Measurements from ENCODE around the gene SCRN1.
"Not testable (repeated sequence)": the region's sequence is repeated elsewhere in the genome, so short reads cannot be mapped to it uniquely, and the experiment has no call there.

The SCRN1 gene

DNA sequence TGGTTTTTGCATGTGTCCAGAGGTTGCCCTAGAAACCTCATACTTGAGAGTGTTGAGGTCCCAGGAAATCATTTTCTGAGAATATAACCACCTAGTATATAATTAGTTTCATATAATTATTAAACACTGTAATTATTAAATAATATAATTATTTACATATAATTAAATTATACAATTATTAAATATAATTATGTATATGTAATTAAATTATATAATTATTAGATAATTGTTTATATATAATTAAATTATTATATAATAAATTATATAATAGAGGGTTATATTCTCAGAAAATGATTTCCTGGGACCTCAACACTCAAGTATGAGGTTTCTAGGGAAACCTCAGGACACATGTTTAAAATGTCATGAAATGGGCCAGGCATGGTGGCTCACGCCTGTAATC lies 27.6 kb downstream of the SCRN1 start:
- DNase-seq, result no peak

DNA sequence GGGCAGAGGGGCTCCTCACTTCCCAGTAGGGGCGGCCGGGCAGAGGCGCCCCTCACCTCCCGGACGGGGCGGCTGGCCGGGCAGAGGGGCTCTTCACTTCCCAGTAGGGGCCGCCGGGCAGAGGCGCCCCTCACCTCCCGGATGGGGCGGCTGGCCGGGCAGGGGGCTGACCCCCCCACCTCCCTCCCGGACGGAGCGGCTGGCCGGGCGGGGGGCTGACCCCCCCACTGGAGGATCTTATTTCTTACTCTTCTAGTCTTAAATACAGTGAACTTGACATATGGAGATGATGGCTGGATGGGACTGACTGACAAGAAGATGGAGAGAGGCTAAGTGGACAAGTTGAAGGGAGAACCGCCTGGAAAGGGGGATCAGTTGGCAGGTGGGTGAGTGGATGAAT lies 28.0 kb downstream of the SCRN1 start:
- DNase-seq, result not testable (repeated sequence)

DNA sequence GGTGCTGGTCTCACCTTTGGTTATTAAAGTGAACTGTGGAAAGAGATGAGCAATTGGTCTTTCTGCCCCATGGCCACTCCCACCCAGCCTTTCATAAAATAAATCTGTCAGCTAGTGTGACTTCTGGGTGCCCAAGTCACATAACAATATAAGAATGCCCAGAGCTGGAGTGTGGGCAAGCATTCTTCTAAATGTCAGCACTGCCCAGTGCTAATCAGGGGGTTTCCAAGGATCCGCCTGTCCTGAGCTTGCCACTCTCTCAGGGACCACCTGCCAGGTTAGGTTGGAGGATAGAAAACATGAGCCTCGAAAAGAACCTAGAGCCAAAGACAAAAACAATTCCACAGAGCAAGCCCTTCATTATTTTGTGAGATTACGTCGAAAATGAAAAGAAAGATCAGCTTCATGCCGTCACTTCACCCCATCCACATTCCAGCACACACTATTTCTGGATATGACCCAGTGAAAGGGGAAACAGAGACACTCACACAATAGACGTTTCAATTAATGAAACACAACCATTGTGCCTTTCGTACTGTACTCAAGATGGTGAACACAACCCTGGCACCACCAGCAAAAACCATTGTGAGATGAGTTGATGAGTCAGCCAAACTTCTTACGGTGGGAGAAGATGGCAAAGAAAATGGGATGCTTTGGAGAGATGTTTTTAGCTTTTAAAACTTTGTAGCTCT lies 30.8 kb downstream of the SCRN1 start:
- DNase-seq, result no peak

DNA sequence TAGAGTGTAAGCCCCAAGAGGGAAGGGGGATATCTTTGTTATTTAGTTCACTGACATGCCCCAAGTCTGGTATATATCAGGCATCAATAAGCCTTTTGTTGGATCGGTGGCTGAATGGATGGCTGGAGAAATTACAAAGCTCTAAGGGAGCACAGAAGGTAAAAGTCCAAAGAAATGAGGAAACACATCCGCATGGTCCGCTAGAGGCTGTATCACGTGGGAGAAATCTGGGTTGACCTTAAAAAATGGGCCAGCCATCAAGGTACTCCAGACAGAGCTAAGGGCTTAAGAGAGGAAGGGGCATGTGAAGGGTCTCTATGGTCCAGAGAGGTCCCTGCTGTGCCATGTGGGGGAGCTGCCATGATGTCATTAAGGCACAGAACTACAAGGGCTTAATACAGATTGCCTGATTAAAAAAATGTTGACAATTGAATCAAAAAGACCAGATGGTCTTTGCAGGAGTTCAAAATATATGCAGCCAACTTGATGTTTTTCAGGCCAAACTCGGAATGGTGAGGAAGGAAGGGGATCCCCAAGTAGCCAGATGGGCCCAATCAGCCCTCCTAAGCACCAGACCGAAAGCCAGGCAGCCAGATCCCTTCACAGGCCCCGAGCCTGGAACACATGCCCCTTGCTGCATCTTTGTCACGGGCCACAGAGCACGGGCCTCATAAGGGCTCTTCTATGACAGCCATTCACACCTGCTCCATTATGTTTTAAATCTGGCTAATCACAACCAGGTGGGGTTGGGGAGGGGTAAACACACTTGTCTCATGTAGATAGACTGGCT lies 31.9 kb downstream of the SCRN1 start:
- DNase-seq, result no peak

DNA sequence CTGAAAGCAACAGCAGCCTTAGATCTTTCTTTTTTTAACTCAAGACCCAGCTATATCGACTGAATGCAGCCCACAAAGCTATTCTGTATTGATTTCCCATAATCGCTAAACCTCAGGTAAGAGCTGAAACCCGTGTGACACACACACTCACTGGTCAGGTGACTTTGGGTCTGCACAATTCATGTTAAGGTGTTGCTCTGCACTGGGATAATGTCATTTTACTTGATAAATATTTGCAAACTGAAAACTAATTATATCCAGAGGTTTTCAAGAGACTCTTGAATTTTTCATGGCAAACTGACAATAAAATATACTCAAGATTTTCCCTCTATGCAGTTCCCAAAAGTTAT lies 33.1 kb downstream of the SCRN1 start:
- DNase-seq, result no peak

DNA sequence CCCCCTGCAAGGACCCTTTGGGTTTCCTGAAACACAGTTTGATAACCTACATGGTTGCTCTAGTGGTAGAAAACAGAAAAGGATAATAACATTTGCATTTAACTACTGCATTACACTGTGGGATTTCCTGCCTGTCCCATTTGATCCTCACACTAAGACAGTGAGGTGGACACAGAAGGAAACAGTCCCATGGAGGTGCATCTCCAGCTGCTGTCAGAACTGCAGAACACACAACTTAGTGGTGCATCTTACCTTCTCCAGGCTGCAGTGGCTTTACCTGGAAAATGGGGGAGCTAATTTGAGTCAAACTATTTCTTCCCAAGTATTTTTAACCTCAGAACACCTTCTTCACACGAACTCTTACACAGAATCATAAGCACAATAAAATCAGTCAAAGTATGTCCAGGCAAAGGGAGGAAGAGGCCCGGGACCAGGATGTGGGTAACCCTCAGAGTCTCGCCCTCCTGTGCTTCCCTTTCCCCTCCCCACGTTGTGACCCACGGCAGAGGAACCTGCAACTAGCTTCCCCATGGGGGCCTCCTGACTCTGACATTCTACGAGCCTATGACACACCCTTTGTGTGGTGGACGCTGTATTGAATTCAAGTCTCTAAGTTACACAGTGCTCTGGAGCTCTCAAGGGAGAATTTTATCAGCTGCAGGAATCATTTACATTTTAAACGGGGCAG lies 33.7 kb downstream of the SCRN1 start:
- DNase-seq, result peak; percentile 24

DNA sequence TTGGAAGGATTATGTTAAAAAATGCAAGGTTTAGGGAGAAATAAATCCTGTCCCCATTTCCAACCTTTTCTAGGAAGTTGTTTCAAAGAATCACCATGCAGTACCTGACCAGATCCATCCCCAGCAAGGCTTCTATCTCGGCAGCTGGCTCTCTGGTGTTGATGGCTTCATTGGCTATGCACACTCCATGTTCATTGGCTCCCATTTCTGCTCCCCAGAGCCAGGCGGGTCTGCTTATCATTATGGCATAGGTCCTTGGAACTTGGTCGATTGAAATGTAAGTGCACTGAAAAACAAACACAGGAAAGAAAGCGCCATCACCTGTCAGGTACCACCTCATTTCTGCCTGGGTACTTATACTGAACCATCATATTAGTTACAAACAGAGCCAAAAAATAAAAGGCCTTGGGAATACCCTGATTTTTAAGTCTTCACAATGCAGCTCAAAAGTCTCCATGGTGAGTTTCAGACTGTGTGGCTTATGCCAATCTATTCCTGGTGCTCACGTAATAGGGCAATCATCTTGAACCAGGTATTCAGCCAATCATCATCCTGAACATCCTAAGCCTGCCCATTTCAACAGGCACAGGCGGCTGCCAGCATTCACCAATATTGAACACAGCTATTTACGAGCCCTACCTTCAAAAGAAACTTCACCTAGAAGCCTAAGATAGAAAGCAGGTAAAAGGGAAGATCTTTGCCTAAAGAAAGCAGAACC lies 34.4 kb downstream of the SCRN1 start:
- no peak for DNase-seq

DNA sequence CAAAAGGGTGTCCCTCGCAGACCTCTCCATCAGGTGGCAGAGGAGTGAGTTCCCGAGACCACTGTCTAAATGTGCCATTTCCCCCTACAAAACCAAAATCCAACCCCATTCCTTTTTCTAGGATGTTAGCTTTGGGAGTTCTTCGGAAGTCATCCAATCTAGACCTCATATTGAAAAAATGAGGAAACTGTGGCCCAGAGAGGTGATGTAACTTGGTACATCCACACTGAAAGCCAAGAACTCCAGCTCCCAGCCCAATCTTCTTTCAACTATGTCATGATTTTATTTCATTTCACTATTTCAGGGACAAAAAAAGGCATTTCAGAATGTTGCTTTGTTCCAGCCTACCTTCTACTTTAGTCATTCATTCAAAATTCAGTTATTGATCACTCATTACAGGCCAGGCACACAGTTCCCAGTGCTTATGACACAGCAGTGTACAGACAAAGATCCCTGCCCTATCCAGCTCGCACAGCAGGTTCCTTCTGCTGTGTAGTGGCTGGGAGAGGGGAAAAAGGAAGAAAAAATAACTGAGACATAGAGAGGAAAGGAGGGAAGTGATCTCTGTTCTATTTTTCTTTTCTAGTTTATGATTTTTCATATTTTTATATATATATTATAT lies 35.8 kb downstream of the SCRN1 start:
- DNase-seq, result no peak

DNA sequence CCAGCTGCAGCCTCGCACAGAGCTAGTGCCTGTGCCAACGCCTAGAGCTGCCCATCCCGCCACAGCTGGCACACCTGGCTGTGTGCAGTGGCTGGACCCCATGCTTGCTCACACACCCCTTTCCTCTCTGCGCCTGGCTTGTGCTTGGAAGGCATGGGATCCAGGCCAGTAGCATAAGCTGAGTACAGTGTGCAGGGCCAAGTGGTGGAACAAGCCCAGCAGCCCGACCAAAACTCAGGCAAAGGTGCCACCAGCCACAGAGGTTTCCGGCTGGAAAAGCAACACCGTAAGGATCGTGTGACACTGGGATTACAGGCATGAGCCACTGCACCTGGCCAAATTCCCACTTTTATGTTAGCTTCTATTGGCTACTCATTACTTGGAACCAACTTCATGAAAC lies 38.4 kb downstream of the SCRN1 start:
- no peak for DNase-seq

DNA sequence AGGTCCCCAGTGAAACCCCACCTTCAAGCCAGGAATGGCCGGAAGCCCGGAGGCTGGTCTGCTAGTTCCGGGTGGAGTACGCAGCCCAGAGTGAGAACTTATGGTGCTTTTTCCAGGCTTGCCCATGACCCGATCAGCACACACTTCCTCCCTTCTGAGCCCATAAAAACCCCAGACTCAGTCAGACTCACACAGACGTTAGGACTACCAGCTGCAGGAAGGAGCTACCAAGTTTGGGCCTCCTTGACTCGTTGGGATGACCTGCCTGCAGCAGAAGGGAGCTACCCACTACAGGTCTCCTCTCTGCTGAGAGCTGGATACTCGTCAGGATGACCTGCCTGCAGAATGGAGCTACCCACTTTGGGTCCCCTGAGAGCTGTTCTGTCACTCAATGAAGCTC lies 39.1 kb downstream of the SCRN1 start:
- no peak for DNase-seq

DNA sequence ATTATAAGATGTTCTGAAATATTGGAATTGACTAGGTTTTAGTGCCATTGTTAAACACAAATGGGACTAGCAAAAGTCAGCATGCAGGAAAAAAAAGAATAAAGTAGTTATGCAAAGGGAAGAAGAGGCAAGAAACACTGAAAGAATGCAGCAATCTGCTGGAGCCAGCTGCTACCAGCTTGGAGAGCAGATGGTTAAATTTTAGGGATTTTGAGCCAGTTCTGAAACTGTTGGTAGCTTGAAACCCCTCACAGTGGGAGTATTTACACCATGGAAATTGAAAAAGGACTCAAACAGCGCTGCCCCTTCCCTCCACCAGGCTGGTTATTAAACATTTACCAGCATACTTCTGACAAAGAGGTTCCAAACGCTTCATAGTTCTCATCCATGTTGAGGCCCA lies 41.0 kb downstream of the SCRN1 start:
- DNase-seq, result no peak

DNA sequence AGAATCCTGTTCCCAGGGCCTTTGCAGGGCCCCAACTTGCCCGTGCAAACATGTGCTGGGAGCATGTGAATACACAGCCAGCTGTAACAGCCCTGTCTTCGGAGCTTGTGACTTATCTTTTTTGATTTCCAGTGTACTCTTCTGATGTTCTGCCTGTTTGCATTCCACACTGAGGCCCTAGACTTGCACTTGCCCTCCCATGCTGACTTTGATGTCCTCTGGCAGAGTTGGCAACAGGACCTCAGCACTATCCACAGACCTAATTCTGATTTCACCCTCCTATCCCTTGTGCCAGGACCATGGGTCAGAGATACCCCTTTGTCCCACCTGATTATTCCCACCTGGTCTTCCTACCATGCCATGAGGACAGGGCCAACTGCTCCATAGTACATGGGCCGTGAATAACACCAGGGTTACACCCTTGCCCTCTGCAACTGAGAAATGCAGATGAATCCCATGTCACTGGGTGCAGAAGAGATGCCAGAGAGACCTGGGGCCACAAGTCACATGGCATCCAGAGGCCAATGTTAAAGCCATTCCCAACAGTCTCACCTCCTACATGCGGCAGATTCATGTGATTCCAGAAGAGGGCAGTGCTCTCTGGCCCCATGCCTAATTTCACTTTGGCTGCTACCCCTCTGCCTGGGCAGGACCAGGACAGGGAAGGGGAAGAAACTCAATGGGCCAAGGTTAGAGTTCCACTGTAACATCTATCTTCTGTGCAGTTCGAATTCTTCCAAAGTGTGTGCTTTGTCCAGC lies 43.0 kb downstream of the SCRN1 start:
- DNase-seq, result no peak

DNA sequence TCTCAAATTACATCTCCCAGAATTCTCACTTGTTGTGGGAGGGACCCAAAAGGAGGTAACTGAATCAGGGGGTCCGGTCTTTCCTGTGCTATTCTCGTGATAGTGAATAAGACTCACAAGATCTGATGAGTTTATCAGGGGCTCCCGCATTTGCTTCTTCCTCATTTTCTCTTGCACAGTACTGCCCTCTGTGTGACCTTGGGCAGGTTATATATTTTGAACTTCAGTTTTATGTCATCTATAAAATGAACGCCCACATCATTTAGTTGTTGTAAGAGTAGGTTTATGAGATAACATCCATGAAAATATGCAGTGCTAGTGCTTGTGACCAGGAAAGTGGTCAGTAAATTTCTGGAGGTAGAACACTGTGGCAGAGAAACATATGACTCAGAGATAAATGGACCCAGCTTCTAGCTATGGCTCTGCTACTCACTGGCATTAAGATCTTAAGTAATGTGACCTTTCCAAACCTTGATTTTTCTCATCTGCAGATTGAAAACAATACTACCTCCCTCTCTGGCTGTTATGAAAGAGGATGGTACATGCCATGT lies 44.3 kb downstream of the SCRN1 start:
- no peak for DNase-seq

DNA sequence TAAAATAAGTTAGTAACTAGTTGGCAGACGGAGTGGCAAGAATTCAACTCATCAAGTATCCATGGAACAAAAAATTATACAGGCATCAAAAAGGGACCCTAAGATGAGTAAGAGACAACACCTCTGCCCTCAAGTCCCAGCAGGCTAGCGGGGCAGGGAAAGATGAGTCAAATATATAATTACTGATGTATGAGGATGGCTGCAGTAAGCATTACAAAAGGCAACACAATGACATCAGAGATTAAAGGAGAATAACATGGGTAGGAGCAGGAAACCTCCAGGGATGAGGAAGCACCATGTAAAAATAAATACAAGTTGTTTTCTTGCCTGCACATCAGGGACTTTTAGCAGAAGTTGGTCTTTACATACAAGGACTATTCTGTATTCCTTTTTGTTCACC lies 49.4 kb downstream of the SCRN1 start:
- no peak for DNase-seq

DNA sequence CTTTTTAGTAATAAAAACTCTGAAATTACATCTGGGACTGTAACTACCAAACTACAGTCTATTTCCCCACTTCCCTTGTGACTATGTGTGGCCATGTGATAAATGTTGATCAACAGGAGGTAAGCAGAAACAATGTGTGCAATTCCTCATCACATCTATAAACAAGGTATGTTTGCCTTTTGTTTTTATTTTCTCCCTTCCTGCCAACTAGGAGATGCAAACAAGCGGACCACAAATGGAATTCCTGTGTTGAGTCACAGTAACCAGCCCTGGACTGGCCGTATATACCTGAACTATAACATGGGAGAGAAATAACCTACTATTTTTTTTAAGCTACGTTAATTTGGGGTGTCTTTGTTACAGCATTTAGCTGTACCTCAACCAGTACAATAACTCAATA lies 52.5 kb downstream of the SCRN1 start:
- DNase-seq, result no peak

DNA sequence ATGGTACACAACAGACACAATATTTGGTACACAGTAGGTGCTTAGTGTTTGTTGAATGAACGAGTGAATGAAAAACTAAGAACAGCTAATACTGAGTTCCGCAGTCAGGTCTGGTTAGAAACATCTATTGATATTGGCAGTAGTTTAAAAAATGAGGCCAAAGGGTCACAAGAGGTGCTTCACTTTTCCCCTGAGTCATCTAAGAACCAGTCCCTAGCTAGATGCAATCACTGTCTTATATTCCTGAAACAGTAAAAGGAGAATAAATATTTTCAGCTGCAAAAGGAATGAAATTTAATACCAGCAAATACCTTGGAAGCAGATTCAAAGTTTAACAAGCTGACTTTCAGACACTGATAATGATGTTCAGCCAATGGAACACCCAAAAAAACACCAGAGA lies 54.5 kb downstream of the SCRN1 start:
- DNase-seq, result no peak

DNA sequence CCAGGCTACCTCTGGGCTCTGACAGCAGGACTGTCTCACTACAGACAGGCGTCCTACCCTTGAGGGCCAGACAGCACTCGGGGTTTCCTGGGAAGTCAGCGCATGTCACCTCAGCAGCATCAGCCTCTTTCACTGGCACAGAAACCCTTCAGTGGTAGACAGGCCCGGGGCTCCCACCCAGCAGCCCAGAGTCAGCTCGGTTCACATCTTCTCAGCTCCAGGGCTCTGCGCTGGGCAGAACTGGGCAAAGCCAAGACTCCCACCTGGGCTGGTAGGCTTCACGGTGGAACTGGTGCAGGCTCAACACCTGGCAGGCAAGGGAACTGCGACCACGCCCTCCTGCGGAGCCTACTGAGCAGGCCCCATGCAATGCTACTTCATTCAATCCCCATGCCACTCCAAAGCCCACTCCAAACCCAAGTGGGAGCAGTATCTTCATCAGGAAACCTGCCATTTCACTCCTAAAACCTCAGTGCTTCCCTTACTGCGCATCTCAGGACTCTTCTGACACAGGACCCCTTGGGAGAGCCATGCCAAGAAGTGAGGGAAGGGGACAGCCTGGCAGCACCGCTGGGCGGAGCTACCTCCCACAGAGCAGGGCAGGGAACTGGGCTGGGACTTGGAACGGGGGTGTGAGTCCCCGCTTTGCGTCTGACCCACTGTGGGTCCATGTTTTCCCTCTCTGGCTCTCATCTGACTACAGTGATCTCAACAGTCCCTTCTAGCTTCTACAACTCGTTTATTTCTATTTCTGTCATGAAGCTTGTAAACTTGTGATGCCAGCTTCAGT lies 60.4 kb downstream of the SCRN1 start:
- DNase-seq, result no peak

DNA sequence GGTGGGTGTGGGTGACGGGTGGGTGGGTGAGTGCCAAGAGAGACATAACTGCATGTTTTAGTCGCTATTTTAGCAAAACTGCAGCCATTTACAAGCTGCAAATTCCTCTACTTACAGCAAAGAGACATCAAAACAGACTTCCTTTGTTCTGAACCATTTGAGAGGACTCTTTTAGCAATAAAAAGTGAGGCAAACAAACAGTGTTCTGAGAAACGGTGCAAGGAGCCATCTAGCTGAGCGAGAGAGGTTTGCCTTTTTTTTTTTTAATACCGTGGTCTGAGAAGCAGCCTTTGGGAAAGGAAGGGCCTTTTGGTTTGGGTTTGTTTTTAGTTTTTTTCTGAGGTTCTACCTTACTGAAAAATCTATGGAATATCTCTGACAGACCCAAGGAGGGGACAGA lies 62.9 kb downstream of the SCRN1 start:
- no peak for DNase-seq

DNA sequence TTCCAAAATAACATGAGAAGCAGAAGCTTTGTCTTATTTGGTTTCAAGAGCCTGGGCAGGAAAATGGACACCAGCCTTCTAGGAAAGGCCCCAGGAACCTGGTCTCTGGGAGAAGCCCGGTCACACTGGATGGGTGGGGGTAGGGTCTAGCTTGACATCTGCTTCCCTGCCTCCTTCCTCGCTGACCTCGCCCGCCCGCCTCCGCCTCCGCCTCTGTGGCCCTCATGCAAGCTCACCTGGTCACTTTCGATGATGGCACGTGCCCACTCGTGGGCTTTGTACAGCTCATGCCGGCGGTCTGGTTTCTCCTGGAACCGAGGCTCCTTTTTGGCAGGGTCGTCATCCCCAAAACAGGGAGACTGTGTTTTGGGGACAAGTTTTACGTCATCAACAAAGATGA lies 63.4 kb downstream of the SCRN1 start:
- DNase-seq, result no peak

DNA sequence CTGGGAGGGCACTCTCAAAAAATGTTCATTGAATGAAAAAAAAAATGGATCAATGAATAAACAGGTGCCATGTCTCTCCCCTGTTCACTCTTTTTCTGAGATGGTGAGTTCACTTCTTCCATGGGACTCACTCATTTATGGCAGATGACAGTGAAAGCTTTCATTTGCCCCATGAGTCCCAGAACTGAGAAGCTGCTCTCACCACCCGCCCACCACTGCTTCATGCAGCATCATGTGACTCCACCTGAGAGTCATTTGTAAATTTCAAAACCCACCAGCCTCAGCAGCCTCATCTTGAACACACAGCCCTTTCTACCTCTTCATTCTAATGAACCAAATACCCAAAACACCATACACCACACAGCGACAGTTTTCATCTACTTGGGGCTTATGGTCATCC lies 64.9 kb downstream of the SCRN1 start:
- DNase-seq, result no peak

DNA sequence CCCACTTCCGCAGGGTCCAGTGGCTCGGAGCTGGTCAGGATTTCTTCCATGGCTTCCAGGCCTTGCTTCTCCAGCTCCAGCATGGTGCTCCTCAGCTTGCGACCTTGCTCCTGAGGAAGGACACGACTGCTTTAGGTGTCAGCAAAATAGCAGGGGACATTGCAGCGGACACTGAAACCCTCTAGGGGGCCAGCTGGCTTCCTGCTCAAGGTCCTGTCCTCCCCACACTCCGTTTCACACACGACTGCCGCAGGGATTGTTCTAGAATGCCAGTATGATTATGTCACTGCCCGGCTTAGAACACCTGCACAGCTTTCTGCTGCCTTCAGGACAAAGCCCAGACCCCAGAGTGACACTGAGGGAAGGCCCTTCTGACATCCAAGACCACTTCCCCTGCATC lies 65.6 kb downstream of the SCRN1 start:
- DNase-seq, result no peak
